Suprapubic skin (tissue), 4 donors: Measurements from ENCODE around the gene ISM1. TPM values are rescaled to one million over a fixed set of nuclear protein-coding genes. Genes with fewer than 3 reads are reported as not detected.
A peak's percentile ranks its signal among the peaks of the same experiment; 100 is the strongest.

Source experiments
- DNase-seq, 2 donors: peaks; one replicate each; pipeline ENCODE4 v3.0.0-alpha.2; 2019; ENCODE audit warnings: low spot score in 2 of 2
- H3K27ac ChIP-seq: fragments of 200-600 bp; sonication (generic); one replicate; pipeline ENCODE4 v1.5.1; 2019
- H3K27me3 ChIP-seq: fragments of 200-600 bp; sonication (generic); one replicate; pipeline ENCODE4 v1.5.1; 2019
- H3K36me3 ChIP-seq: fragments of 200-600 bp; sonication (generic); one replicate; pipeline ENCODE4 v1.5.1; 2019
- H3K4me1 ChIP-seq: fragments of 200-600 bp; sonication (generic); one replicate; pipeline ENCODE4 v1.5.1; 2019
- H3K4me3 ChIP-seq: fragments of 200-600 bp; sonication (generic); one replicate; pipeline ENCODE4 v1.5.1; 2019; ENCODE audit warnings: mild to moderate bottlenecking
- H3K9me3 ChIP-seq: fragments of 200-600 bp; sonication (generic); one replicate; pipeline ENCODE4 v1.5.1; 2019
- EP300 ChIP-seq: sonication (generic); formaldehyde crosslinking; IDR thresholded peaks from one replicate; pipeline ENCODE4 v1.6.1; 2017; ENCODE audit warnings: antibody characterized with exemption
- POLR2A ChIP-seq, 2 donors: fragments of 450-650 bp; IDR thresholded peaks; one replicate each; pipeline ENCODE4 v1.6.1; 2017; ENCODE audit warnings: antibody characterized with exemption in 2 of 2, mild to moderate bottlenecking in 2 of 2, moderate library complexity in 2 of 2
- POLR2AphosphoS5 ChIP-seq, 3 donors: sonication (generic); formaldehyde crosslinking; IDR thresholded peaks; one replicate each; pipeline ENCODE4 v1.6.1; 2017; ENCODE audit warnings: antibody characterized with exemption in 3 of 3
- WGBS: methylation state at CpG from one replicate; pipeline ENCODE4 v1.1.5; 2018; 5-methylcytosine and 5-hydroxymethylcytosine counted together
- total RNA-seq, 4 donors: library from RNA; depleted of rRNA; stranded (reverse); fragments of >200 nt; gene quantifications; one replicate each; pipeline ENCODE4 v1.1.0, GENCODE V29; 2016
- TF ChIP-seq, protein P1 (sequence below), 2 donors: fragments of 200-600 bp in 1 of 2; fragments of 450-650 bp in 1 of 2; sonication (generic) in 1 of 2; IDR thresholded peaks; one replicate each; pipeline ENCODE4 v1.5.1; 2016 to 2019; ENCODE audit warnings: antibody characterized with exemption in 2 of 2, mild to moderate bottlenecking in 1 of 2, moderate library complexity in 1 of 2

The ISM1 gene
- 10 to 100 TPM in 3 of 4 donors, 1 to 10 TPM in 1; 9.0 to 21.8 (median 12.9) TPM for total RNA-seq

DNA sequence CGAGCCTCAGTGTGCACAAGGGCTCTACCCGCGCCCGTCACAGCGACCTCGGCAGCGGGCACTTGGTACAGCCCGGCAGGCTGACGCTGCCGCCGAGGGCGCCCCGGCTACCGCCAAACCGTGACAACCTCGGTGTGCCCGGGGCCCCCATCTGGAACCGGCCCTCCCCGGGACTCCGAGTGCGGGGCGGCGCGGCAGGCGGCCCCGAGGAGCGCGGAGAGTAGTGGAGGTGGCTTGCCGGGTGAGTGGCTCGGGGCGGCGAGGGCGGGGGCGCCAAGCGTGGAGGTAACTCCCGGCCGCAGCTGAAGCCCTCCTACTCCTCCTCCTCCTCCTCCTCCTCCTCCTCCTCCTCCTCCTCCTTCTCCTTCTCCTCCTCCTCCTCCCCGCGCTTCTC, at the start of gene ISM1:
ISM1 (plus strand) TSS at position 371 of the 394 bp plus-strand sequence. CDS start 503 bp downstream, outside the sequence.
- Histone ChIP-seq H3K27ac (peak within 1 kb of the TSS; percentile 87), H3K4me1 (peaks cover 28% of the 10 kb centered on the region), H3K4me3 (peak within 1 kb of the TSS; percentile 81), H3K27me3 (peaks cover 24% of the 10 kb centered on the region), H3K9me3 (no peaks in the 10 kb centered on the region), H3K36me3 (no peaks in the 10 kb centered on the region)
- no peak for DNase-seq
- 0% methylated on average over 26 of the region's 39 CpGs for WGBS
- TF ChIP-seq, protein P1, sequence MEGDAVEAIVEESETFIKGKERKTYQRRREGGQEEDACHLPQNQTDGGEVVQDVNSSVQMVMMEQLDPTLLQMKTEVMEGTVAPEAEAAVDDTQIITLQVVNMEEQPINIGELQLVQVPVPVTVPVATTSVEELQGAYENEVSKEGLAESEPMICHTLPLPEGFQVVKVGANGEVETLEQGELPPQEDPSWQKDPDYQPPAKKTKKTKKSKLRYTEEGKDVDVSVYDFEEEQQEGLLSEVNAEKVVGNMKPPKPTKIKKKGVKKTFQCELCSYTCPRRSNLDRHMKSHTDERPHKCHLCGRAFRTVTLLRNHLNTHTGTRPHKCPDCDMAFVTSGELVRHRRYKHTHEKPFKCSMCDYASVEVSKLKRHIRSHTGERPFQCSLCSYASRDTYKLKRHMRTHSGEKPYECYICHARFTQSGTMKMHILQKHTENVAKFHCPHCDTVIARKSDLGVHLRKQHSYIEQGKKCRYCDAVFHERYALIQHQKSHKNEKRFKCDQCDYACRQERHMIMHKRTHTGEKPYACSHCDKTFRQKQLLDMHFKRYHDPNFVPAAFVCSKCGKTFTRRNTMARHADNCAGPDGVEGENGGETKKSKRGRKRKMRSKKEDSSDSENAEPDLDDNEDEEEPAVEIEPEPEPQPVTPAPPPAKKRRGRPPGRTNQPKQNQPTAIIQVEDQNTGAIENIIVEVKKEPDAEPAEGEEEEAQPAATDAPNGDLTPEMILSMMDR (IDR thresholded peaks at IDR 0.05) = no peak
- TF ChIP-seq POLR2AphosphoS5 (IDR thresholded peaks at IDR 0.05) (no peak), POLR2A (IDR thresholded peaks at IDR 0.05) (no peak), EP300 (no peak)

DNA sequence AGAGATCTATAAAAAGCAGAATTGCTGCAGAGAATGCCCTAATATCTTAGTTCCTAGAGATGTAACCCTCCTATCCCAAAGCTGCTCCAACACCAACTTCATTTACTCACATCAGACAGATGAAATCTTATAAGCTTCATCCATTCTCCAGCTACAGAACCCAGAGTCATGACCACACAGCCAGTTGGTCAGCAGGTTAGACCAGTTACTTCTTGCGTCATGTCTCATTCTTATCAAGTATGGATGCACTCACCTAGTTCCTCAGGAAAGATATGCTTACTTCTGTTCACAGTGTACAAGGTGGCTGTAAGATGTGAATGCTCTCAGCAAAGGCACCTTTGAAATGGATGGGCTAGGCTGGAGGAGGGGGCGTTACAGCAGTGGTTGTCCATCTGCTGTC, 47.9 kb upstream of the ISM1 start:
- DNase-seq = no peak
- H3K27me3 ChIP-seq = no peaks in the 10 kb centered on the region
- TF ChIP-seq POLR2AphosphoS5 (IDR thresholded peaks at IDR 0.05) (no peak), EP300 (no peak), POLR2A (IDR thresholded peaks at IDR 0.05) (no peak)
- TF ChIP-seq, protein P1 (IDR thresholded peaks at IDR 0.05) = no peak
- 82% methylated on average over 2 of the region's 2 CpGs for WGBS
- no peaks in the 10 kb centered on the region for H3K9me3 ChIP-seq
- H3K27ac ChIP-seq = no peak overlapping the region
- H3K4me3 ChIP-seq = no peak overlapping the region
- H3K4me1 ChIP-seq = no peaks in the 10 kb centered on the region
- H3K36me3 ChIP-seq = no peaks in the 10 kb centered on the region

- Histone ChIP-seq H3K4me1 (no peaks in the 10 kb centered on the region), H3K36me3 (no peaks in the 10 kb centered on the region), H3K4me3 (no peak overlapping the region), H3K27me3 (no peaks in the 10 kb centered on the region), H3K27ac (no peak overlapping the region), H3K9me3 (no peaks in the 10 kb centered on the region)
- WGBS = 90% methylated on average over 9 of the region's 9 CpGs
- TF ChIP-seq, protein P1 (IDR thresholded peaks at IDR 0.05) = no peak
- TF ChIP-seq POLR2AphosphoS5 (IDR thresholded peaks at IDR 0.05) = no peak
- TF ChIP-seq EP300 = no peak
- no peak for TF ChIP-seq POLR2A (IDR thresholded peaks at IDR 0.05)
- DNase-seq = no peak
These were observed 46.7 kb upstream of the ISM1 start for GRCh38 chr20:13174402-13174801.

- no peaks in the 10 kb centered on the region for H3K27me3 ChIP-seq
- H3K4me3 ChIP-seq = no peak overlapping the region
- 74% methylated on average over 7 of the region's 7 CpGs for WGBS
- no peaks in the 10 kb centered on the region for H3K4me1 ChIP-seq
- DNase-seq = no peak
- TF ChIP-seq POLR2A (IDR thresholded peaks at IDR 0.05) (no peak), EP300 (no peak), POLR2AphosphoS5 (IDR thresholded peaks at IDR 0.05) (no peak)
- TF ChIP-seq, protein P1 (IDR thresholded peaks at IDR 0.05) = no peak
- H3K9me3 ChIP-seq = no peaks in the 10 kb centered on the region
- H3K36me3 ChIP-seq = no peaks in the 10 kb centered on the region
- H3K27ac ChIP-seq = no peak overlapping the region
These were observed 39.8 kb upstream of the ISM1 start for GRCh38 chr20:13180986-13181889.

- TF ChIP-seq EP300 (no peak), POLR2AphosphoS5 (IDR thresholded peaks at IDR 0.05) (no peak), POLR2A (IDR thresholded peaks at IDR 0.05) (no peak)
- TF ChIP-seq, protein P1 (IDR thresholded peaks at IDR 0.05) = no peak
- DNase-seq = no peak
- no peak overlapping the region for H3K4me3 ChIP-seq
- no peaks in the 10 kb centered on the region for H3K4me1 ChIP-seq
- no peak overlapping the region for H3K27ac ChIP-seq
- 56% methylated on average over 1 of the region's 1 CpG for WGBS
- H3K36me3 ChIP-seq = no peaks in the 10 kb centered on the region
- H3K9me3 ChIP-seq = no peaks in the 10 kb centered on the region
- H3K27me3 ChIP-seq = no peaks in the 10 kb centered on the region
These were observed 38.1 kb upstream of the ISM1 start for GRCh38 chr20:13183005-13183404.
